GM12891 (cell line): Measurements from ENCODE around the gene ORM1. TPM values are rescaled to one million over a fixed set of nuclear protein-coding genes. Genes with fewer than 3 reads are reported as not detected.
"Not testable (repeated sequence)": the region's sequence is repeated elsewhere in the genome, so short reads cannot be mapped to it uniquely, and the experiment has no call there.

Experiments used
- DNase-seq: peaks from one replicate; pipeline ENCODE4 v3.0.0; 2011; ENCODE audit warnings: low spot score; ENCODE audit not compliant: insufficient read length
- FAIRE-seq: peaks from 2 replicates; lab custom pipeline; 2011; peaks lifted over from hg19 to GRCh38; lab: Jason Lieb, UNC
- PAX5 ChIP-seq: IDR thresholded peaks from 2 replicates; pipeline ENCODE4 v1.6.1; 2011; ENCODE audit warnings: low read length, moderate library complexity, mild to moderate bottlenecking; ENCODE audit not compliant: insufficient read depth, severe bottlenecking
- POLR2A ChIP-seq: IDR thresholded peaks from 2 replicates; pipeline ENCODE4 v1.6.1; 2011; ENCODE audit warnings: low read depth, low read length, control low read depth
- POLR2AphosphoS5 ChIP-seq: IDR thresholded peaks from 2 replicates; pipeline ENCODE4 v1.6.1; 2011; ENCODE audit warnings: low read depth, low read length, control low read depth
- POU2F2 ChIP-seq: IDR thresholded peaks from 2 replicates; pipeline ENCODE4 v1.6.1; 2011; ENCODE audit warnings: low read depth, mild to moderate bottlenecking, control low read depth, low read length, moderate library complexity
- SPI1 ChIP-seq: IDR thresholded peaks from 2 replicates; pipeline ENCODE4 v1.6.1; 2011; ENCODE audit warnings: low read depth, low read length, control low read depth
- TAF1 ChIP-seq: IDR thresholded peaks from 2 replicates; pipeline ENCODE4 v1.6.1; 2011; ENCODE audit warnings: low read depth, low read length, control low read depth
- polyA plus RNA-seq: library from polyadenylated mRNA; unstranded; fragments of >200 nt; gene quantifications from one replicate; pipeline ENCODE4 v1.2.1, GENCODE V29; 2012; ENCODE audit warnings: low read depth, missing spikeins, inconsistent platforms; ENCODE audit not compliant: missing spikeins

Gene ORM1
- not detected for polyA plus RNA-seq

- not testable (repeated sequence) for DNase-seq, FAIRE-seq
Measured at GRCh38 chr9:114322831-114323531, at the start of gene ORM1. TSS of gene ORM1 (plus strand) at chr9:114323098. CDS start at chr9:114323134, 36 bp downstream.

GRCh38 chr9:114273461-114273881 lies 49.4 kb upstream of the ORM1 start:
- FAIRE-seq, result no peak
- TF ChIP-seq POU2F2, result no peak
- TF ChIP-seq SPI1, result no peak
- no peak for TF ChIP-seq TAF1
- no peak for TF ChIP-seq POLR2A
- TF ChIP-seq POLR2AphosphoS5, result no peak
- TF ChIP-seq PAX5, result no peak
- no peak for DNase-seq

GRCh38 chr9:114274217-114274616 lies 48.7 kb upstream of the ORM1 start:
- FAIRE-seq, result no peak
- no peak for DNase-seq
- TF ChIP-seq POLR2AphosphoS5 (no peak), POU2F2 (no peak), PAX5 (no peak), TAF1 (no peak), POLR2A (no peak), SPI1 (no peak)

GRCh38 chr9:114275246-114276004 lies 47.5 kb upstream of the ORM1 start:
- TF ChIP-seq POLR2A (no peak), TAF1 (no peak), PAX5 (no peak), POU2F2 (no peak), POLR2AphosphoS5 (no peak), SPI1 (no peak)
- DNase-seq (no peak), FAIRE-seq (no peak)

- no peak for FAIRE-seq
- DNase-seq, result no peak
- TF ChIP-seq POU2F2 (no peak), POLR2A (no peak), PAX5 (no peak), TAF1 (no peak), POLR2AphosphoS5 (no peak), SPI1 (no peak)
Measured at GRCh38 chr9:114276908-114277821, 45.7 kb upstream of the ORM1 start.

- TF ChIP-seq POU2F2 (no peak), PAX5 (no peak), SPI1 (no peak), TAF1 (no peak), POLR2AphosphoS5 (no peak), POLR2A (no peak)
- FAIRE-seq (no peak), DNase-seq (no peak)
Measured at GRCh38 chr9:114278356-114278755, 44.5 kb upstream of the ORM1 start.

- no peak for FAIRE-seq
Measured at GRCh38 chr9:114278881-114279570, 43.9 kb upstream of the ORM1 start.

GRCh38 chr9:114279693-114280092 lies 43.2 kb upstream of the ORM1 start:
- TF ChIP-seq PAX5 (no peak), SPI1 (no peak), TAF1 (no peak), POU2F2 (no peak), POLR2A (no peak), POLR2AphosphoS5 (no peak)
- no peak for FAIRE-seq
- no peak for DNase-seq

More at GRCh38 chr9:114278881-114279570, 43.9 kb upstream of the ORM1 start:
- no peak for DNase-seq
- TF ChIP-seq POU2F2 (no peak), PAX5 (no peak), POLR2AphosphoS5 (no peak), SPI1 (no peak), TAF1 (no peak), POLR2A (no peak)
